HG03354 (cell line): Measurements from ENCODE around the gene BMP8A.
"Not testable (repeated sequence)": the region's sequence is repeated elsewhere in the genome, so short reads cannot be mapped to it uniquely, and the experiment has no call there.

ENCODE experiments used
- ATAC-seq: cut with Tn5 transposase; IDR thresholded peaks from one replicate; pipeline ENCODE4 v1.9.1; 2021; ENCODE audit warnings: mild to moderate bottlenecking; ENCODE audit not compliant: unreplicated experiment, poor library complexity, severe bottlenecking

The BMP8A gene

DNA sequence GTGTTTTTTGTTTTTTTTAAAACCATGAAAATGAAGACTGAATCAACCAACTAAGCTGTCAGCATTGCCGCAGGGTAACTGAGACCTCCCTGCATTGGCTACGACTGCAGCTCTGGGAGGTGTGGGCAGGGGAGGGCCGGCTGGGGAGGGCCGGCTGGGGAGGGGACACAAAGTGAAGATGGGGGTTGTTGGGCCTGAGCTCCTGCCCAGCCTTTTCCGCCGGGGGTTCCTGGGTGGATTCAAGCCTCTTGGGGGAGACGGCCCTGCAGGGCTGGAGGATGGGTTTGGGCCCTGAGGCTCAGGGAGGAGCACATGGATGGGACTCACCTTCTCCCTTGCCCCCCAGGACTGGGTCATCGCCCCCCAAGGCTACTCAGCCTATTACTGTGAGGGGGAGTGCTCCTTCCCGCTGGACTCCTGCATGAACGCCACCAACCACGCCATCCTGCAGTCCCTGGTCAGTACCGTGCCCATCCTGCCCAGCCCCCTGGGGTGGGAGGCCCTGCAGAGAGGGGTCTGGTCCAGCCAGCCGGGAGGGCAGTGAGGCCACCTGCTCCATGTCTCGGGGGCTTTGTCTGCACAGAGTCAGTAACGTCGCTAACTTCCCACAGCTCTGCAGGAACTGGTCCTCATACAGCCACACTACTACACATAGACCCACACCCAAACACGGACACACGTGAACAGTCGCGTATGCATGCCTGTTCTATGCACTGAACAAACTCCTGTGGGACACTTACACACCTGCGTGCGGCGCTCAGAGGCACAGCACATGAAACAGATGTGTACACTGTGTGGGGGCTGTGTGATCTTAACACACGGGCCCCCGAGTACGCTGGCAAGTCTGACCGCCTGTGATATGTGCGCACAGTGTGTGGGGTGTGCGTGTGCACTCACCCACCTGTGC lies 31.5 kb downstream of the BMP8A start:
- ATAC-seq = no peak

DNA sequence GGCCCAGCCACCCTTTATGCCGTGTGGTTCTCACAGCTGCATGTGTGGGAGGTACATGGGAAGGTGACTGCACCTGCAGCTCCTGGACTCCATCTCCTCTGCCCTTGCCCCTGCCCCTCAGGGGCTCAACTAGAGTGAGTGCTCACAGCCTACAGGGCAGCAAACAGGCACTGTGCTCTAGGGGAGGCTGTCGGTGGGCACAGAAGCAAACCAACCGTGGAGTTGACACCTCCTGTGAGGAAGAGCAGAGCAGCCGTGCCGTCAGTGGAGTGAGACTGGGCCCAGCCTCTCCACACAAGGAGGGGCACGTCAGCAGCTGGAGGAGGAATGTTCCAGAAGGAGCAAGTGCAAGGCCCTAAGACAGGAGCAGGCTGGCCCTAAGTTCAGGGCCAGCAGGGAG lies 32.7 kb downstream of the BMP8A start:
- ATAC-seq = no peak

DNA sequence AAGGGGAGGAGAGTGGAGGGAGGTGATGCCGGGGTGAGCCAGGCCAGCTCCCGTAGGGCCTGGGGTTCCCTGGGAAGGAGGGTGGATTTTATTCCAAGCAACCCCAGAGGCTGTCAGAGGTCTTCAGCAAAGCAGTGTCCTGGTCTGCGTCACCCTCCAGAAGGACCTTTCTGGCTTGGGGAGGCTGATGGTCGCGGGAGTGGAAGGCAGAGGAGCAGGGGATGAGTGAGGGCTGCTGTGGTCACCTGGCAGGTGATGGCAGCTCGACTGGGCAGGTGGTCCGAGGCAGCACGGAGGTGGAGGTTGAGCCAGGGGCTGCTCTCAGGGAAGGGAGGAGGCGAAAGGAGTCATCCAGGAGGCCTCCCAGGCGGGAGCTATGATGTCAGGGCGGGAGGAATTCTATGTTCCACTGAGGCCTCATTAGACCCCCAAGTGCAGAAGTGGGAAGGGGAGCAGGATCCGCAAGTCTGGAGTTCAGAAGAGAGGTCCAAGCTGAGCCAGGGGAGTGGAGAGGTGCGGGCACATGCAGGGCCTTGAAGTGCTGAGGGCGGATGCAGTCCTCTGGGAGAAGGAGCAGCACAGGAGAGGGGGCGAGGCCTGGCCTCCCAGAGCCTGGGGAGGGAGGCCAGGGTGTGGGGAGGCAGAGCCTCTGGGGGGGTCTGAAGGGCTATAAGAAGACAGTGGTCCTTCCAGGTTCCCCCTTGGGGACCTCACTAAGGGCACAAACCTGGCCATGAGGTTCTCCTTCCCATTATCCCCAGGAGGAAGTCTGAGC lies 33.3 kb downstream of the BMP8A start:
- ATAC-seq = no peak

DNA sequence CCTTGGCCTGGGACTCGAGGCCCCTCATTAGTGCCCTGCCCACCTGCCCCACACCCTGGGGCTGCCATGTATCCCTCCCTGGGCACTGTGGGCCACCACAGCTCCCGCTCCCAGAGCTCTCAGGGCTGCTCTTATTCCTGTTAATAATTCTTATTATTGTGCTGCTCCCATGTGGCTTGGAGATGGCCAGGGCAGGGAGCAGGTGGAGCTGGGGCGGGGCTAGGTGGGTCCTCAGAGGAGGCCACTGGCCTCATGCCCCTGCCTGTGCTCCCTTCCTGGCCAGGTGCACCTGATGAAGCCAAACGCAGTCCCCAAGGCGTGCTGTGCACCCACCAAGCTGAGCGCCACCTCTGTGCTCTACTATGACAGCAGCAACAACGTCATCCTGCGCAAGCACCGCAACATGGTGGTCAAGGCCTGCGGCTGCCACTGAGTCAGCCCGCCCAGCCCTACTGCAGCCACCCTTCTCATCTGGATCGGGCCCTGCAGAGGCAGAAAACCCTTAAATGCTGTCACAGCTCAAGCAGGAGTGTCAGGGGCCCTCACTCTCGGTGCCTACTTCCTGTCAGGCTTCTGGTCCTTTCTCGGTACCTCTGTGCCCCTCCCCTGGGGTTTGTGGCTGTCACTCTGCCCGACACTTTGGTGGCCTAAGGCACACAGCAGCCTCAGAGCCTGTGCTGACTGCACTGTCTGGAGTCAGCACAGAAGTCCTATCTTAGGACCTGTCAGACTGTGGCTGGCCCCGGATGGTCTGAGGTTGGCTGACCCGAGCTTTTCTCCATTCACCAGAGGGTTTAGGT lies 34.1 kb downstream of the BMP8A start:
- peak; percentile 97 for ATAC-seq

DNA sequence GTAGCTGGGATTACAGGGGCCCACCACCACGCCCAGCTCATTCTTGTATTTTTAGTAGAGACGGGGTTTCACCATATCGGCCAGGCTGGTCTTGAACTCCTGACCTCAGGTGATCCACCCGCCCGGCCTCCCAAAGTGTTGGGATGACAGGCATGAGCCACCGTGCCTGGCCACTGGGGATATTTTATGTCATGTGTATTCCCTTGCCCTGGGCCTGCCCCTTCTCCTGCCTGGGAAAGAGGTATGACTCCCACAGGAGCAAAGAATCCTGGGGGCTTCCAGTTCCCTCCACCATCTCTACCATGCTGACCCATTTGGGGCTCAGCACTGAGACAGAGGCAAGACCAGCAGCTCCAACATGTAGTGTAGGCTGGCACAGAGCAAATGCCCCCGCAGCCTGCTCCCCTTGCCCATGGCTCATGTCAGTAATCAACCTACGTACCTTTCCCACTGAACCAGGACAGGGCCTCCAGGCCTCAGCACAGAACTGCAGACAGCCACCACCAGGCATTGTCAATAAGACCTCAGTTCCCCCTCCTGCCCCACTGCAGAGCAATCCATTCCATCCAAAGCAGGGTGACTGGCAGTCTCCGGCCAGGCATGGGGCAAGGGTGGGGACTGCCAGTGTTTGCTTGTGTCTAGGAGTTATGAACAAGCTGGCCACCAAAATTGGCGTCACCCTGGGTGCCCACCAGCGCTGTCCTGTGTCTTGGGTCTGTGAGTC lies 35.2 kb downstream of the BMP8A start:
- no peak for ATAC-seq

DNA sequence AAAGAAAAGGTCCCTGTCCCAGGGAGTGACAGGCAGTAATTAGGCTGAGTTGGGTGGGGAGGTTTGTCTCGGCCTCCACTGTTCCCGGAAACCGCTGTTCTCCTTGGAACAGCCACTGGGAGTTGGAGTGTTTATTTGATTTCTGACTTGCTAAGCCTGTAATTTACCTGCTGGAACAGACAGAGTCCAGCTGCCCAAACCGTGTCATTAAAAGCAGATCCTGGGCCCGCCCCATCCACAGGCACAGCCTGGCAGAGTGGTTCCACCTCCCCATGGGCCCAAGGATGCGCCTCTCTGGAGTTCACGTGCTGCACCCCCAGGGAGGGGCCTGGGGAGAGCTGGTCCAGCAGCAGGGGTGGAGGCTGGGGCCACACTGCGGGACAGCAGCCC lies 35.7 kb downstream of the BMP8A start:
- ATAC-seq = not testable (repeated sequence)

DNA sequence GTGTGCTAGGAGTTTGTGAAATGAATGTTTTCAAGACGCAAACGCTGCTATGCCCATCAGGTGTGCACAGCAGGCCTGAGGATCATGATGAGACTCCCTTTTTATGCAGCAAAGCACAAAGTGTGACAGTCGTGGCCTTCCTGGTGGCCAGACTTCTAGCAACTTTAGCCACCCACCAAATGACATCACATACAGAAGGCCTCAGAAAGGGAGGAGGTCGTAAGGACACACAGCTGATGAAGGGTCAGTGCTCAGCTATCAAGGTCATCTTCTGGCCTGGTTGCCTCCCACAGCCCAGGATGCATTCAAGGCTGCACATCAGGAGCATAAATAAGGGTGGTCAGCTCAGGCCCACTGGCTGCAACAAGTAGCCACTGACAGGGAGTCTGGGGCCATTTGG lies 36.6 kb downstream of the BMP8A start:
- no peak for ATAC-seq

DNA sequence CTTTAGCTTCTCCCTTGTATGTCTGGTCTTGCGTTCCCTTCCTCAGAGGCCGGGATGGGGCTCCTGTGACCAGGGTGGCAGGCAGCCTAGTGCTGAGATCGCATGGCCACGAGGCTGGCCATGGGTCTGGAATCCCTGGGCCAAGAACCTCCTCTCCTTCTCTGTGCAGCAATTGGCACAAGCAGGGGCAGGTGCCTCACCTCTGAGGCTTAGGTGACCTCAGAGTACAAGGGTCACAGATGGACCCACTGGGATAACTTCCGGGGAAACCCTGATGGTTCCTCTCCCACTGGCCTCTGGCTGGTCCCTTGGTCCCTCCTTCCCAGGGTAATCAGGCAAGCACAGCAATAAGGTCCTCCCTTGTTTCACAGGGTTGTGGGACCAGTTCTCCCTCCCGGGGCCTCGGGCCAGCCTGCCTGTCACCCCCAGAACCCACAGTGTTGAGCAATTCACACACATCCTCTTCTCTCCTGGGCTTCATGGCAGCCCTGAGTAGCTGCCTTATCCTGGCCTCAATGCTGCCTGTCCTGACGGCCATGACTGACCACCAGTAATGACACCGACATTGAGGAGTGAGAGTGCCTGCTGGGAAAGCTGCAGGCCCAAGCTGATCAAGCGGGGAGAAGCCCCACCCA lies 38.6 kb downstream of the BMP8A start:
- no peak for ATAC-seq

DNA sequence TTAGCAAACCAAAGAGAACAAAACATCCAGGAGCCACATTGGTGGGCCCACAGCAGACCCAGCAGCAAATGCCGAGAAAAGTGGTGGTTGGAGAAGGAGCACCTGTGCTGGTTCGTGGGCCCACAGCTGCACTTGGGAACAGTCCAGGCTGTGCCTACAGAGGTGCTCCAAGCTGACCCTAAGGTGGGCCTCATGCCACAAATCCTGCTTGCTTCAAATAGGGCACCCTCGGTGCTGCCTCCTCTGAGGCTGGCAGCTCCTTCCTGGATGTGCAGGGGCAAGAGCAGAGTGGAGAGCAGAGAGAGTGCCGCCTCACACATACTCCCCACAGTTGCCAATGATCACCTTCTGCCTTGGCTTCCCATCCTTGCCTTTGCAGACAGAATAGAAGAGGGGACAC lies 40.1 kb downstream of the BMP8A start:
- ATAC-seq = no peak

DNA sequence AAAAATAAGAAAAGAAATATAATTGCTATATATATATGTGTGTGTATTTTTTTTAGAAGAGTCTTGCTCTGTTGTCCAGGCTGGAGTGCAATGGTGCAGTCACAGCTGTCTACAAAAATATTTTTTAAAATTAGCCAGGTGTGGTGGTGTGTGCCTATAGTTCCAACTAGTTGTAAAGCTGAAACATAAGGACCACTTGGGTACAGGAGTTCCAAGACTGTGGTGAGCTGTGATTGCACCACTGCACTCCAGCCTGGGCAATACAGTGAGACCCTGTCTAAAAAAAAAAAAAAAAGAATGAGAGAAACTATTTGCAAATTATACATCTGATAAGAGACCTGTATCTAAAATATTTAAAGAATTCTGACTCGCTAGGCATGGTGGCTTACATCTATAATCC lies 42.0 kb downstream of the BMP8A start:
- no peak for ATAC-seq

DNA sequence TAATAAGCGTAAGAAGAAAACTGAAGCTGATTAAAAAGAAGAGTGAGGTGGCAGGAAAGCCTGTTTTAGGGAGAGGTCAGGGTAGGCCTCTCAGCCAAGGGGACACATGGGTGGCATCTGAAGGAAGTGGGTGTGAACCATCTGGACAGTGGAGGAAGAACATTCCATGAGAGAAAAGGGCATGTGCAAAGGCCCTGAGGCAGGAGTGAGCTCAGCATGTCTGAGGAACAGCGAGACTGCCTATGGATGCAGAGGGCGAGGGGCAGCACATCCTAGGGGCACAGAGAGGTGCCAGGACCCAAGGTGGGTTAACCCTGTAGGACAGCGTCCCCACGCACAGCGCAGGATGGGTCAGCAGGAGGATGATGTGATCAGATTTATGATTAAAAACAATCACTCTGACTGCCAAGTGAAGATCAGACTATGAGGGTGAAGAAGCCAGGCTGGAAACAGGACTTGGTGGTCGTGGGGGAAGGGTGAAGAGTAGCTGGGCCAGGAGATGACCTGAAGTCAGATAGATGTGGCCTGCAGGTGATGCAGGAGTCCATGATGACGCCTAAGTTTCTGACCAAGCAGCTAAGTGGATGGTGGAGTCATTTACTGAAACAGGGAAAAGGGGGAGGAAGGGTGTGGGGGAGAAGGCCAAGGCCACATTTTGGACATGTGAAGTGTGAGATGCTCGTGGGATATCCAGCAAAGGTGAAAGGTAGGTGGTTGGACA lies 47.3 kb downstream of the BMP8A start:
- no peak for ATAC-seq

DNA sequence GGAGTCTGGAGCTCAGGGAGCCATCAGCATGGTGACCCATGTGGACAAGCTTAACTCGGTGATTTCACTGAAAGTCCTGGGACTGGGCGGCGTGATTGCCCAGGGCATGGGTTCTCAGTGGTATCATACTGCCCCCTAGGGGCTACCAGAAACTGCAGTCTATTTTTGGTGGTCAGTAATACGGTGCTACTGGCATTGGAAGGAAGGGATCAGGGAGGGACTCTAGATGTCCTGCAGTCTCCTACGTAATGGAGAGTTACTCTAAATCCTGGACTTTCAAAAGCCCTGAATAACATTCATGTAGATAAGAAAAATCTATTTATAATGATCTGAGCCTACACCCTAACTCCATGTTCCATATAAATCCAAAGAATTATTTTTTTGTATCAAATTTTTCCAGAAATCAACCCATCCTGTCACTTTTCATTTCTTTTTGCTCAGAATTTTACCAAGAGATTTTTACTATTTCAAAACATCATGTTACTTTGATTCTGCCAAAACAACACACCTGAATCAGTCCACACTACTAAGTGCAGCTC lies 47.9 kb downstream of the BMP8A start:
- no peak for ATAC-seq

DNA sequence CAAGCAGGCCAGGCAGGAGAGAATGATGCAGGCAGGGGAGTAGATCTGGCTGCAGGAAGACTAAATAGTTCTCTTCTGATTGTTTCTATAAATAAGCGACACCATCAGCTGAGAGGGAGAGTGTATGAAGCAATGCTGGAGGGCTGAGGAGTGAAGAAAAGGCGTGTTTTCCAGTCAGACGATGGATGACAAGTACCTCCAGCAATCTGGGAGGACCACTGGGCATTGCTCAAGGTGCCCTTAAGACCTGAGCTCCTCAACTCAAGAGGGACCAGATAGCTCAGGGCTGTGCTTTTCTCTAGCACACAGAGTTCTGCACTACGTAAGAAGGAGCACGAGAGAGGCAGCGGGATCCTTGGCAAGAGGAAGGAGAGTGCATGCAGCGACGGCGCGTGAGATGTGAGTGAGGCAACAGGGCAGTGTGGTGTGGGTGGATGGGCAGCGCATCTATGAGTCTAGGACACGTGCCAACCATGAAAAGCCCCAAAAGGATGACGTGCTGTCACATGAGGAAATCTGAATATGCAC lies 49.1 kb downstream of the BMP8A start:
- ATAC-seq = no peak

DNA sequence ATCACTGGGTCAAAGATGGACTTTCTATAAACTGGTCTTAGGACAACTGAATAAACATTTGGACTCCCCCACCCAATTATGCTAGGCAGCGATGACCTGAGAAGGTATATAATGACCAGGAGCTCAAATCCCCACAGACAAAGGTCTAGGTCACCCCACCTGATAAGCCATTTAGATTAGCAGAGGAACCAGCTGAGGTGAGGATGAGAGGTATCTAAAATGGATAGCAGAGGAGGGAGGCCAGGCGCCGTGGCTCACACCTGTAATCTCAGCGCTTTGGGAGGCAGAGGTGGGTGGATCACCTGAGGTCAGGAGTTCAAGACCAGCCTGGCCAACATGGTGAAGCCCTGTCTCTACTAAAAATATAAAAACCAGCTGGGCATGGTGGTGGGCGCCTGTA lies 51.5 kb downstream of the BMP8A start:
- ATAC-seq = no peak

DNA sequence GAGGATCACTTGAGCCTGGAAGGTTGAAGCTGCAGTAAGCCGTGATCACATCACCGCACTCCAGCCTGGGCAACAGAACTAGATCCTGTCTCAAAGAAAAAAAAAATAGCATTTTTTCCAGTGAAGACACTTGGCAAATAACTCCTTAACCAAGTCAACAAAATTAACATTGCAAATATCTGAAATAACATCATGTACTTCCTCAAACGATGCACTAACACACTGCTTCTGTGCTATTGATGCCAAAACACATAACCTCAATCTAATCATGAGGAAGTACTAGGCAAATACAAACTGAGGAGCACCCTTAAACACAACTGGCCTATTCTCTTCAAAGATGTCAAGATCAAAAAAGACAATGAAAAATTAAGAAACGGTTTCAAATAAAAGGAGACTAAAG lies 52.9 kb downstream of the BMP8A start:
- no peak for ATAC-seq

DNA sequence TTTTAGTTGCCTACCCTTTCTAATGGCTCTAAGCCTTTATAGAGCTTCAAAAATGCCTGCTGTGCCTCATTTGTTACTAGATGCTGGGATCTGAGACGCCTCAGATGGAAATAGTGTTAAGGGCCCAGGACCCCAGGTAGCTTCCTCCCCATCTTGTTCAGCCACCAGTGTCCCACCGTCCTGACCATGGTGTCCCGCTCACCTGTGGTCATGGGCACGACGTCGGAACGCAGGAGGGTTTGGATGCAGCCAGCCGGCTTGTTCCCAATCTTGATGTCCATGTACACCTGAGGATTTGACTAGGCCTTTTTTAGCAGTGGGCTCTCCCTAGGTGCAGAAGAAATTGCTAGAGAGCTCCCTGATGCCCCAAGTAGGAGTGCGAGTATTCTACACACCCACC lies 54.1 kb downstream of the BMP8A start:
- ATAC-seq = no peak

DNA sequence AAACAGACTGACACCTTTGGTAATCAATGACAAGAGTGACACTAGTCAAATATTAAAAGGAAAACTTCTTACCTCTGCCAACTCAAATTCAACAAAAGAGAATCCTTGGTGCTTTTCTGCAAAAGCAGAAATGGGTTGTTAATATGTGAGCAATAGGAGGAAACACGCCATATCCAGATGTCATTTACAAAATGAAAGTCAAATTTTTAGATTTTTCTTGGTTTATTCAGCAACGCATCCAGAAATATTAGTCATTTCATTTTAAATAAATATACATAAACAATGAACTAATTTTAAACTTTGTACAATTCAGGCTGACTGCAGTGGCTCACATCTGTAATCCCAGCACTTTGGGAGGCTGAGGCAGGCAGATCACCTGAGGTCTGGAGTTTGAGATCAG lies 62.8 kb downstream of the BMP8A start:
- ATAC-seq = no peak

DNA sequence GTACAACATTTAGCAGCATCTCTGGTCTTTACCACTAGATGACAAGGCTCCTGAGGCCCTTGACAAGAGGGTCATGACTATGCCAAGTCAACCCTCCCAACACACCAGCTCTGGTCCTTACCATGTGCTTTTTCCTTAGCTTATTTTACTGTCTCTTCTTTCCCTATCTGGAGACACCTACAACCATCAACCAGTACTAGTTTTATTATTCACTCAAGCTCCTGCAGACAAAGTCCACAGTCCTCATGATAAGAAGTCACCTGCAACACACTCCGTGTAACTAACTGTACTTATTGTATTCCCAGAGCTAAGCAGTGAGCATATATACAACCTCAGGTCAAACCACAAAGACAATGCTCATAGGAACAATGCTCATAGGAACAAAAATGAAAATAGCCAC lies 69.8 kb downstream of the BMP8A start:
- no peak for ATAC-seq
